Right lobe of liver (tissue), 4 donors: ENCODE results near the gene KCNQ5.
A peak's percentile ranks its signal among the peaks of the same experiment; 100 is the strongest.

ENCODE experiments used
- POLR2A ChIP-seq: fragments of 450-650 bp; IDR thresholded peaks from one replicate; pipeline ENCODE4 v1.6.1; 2017; ENCODE audit warnings: antibody characterized with exemption, mild to moderate bottlenecking
- TF ChIP-seq, protein P1 (sequence below), 4 donors: fragments of 200-600 bp in 3 of 4; fragments of 450-650 bp in 1 of 4; IDR thresholded peaks; one replicate each; pipeline versions ENCODE4 v1.5.1 to v1.8.0; 2016 to 2022; ENCODE audit warnings: antibody characterized with exemption in 4 of 4, mild to moderate bottlenecking in 2 of 4
- donor health status: DM: no; HTN: no; CAD: no.
- donor health status: DM: no; HTN: no; CAD: no.
- donor health status: DM: no; HTN: yes; CAD: no.

- no peak for TF ChIP-seq POLR2A
- TF ChIP-seq, protein P1, sequence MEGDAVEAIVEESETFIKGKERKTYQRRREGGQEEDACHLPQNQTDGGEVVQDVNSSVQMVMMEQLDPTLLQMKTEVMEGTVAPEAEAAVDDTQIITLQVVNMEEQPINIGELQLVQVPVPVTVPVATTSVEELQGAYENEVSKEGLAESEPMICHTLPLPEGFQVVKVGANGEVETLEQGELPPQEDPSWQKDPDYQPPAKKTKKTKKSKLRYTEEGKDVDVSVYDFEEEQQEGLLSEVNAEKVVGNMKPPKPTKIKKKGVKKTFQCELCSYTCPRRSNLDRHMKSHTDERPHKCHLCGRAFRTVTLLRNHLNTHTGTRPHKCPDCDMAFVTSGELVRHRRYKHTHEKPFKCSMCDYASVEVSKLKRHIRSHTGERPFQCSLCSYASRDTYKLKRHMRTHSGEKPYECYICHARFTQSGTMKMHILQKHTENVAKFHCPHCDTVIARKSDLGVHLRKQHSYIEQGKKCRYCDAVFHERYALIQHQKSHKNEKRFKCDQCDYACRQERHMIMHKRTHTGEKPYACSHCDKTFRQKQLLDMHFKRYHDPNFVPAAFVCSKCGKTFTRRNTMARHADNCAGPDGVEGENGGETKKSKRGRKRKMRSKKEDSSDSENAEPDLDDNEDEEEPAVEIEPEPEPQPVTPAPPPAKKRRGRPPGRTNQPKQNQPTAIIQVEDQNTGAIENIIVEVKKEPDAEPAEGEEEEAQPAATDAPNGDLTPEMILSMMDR (IDR thresholded peaks at IDR 0.05), result peak in 1 of 4 donors; percentile 35
These were observed 512.7 kb downstream of the KCNQ5 start for GRCh38 chr6:73134588-73134987.
